ENCODE measurements around the gene DIAPH3. TPM values are rescaled to one million over a fixed set of nuclear protein-coding genes. Genes with fewer than 3 reads are reported as not detected.

Gene DIAPH3
- total RNA-seq, 2 donors from 2014 or later: 23.6 to 25.7 TPM

DNA sequence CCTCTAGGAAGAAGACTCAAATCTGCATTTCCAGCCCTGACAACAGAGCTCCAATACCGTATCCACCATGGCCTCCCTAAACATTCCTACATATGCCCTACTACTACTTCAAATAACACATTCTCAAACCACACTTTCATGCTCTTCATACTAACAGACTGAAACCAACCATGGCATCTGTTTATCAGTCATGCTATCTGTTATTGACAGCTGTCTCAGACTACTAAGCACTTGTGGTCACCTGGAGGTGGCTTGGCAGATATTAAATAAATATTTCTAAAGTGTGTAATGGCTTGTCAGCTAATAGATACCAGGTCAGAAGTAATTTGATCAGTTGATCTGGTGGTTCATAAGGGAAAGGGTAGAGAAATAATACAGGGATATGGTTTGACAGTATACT, 489.1 kb downstream of the DIAPH3 start:
- H3K27ac ChIP-seq (ENCODE audit: low read depth, low read length): no peak overlapping the region
- 86 to 100% methylated on average over 1 of the region's 1 CpG for WGBS, 2 experiments (ENCODE audit: insufficient coverage in 1 of 2, insufficient read length in 1 of 2)
- Mint-ChIP-seq H3K27me3 (ENCODE audit: insufficient read depth) (no peaks in the 10 kb centered on the region), H3K36me3 (ENCODE audit: low read depth) (no peaks in the 10 kb centered on the region), H3K4me3 (no peak overlapping the region), H3K9me3 (no peaks in the 10 kb centered on the region), H3K4me1 (peaks cover 21% of the 10 kb centered on the region), H3K27ac (no peak overlapping the region)
- peaks cover 6% of the 10 kb centered on the region for H3K36me3 ChIP-seq (ENCODE audit: control insufficient read depth, insufficient read depth, low read length)
- no peaks in the 10 kb centered on the region for H3K27me3 ChIP-seq (ENCODE audit: control insufficient read depth, insufficient read depth, low read length, poor library complexity, severe bottlenecking)
- TF ChIP-seq, protein P1, sequence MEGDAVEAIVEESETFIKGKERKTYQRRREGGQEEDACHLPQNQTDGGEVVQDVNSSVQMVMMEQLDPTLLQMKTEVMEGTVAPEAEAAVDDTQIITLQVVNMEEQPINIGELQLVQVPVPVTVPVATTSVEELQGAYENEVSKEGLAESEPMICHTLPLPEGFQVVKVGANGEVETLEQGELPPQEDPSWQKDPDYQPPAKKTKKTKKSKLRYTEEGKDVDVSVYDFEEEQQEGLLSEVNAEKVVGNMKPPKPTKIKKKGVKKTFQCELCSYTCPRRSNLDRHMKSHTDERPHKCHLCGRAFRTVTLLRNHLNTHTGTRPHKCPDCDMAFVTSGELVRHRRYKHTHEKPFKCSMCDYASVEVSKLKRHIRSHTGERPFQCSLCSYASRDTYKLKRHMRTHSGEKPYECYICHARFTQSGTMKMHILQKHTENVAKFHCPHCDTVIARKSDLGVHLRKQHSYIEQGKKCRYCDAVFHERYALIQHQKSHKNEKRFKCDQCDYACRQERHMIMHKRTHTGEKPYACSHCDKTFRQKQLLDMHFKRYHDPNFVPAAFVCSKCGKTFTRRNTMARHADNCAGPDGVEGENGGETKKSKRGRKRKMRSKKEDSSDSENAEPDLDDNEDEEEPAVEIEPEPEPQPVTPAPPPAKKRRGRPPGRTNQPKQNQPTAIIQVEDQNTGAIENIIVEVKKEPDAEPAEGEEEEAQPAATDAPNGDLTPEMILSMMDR (conservative IDR thresholded peaks at IDR 0.05): no peak
- no peak for DNase-seq
- no peak overlapping the region for H3K4me3 ChIP-seq (ENCODE audit: low read length)
- H3K9me3 ChIP-seq (ENCODE audit: control insufficient read depth, low read length): no peaks in the 10 kb centered on the region
- no peak overlapping the region for H3K9ac ChIP-seq (ENCODE audit: extremely low read depth, low read length, poor library complexity, severe bottlenecking)
- no peaks in the 10 kb centered on the region for H3K4me1 ChIP-seq (ENCODE audit: control insufficient read depth, insufficient read depth, low read length)

DNA sequence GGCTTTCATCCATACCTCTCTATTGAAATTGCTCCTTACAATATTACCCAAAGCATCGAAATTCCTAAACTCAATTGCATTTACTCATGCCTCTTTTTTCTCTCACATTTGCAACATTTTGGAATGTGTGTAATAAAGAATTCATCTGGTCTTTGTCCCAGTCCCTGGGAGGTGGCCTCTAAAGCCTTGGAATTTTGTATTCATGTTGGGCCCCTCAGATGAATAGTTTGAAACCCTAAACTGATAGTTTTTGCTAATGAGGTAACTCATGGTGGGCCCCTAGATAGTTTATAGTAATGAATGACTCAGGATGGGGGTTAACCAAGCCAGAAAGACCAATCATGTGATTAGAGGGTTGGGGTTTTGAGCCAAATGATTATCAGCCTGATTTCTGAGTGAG, 490.4 kb downstream of the DIAPH3 start:
- no peaks in the 10 kb centered on the region for H3K4me1 ChIP-seq (ENCODE audit: control insufficient read depth, insufficient read depth, low read length)
- H3K9me3 Mint-ChIP-seq: no peaks in the 10 kb centered on the region
- H3K4me3 ChIP-seq (ENCODE audit: low read length): no peak overlapping the region
- H3K36me3 ChIP-seq (ENCODE audit: control insufficient read depth, insufficient read depth, low read length): peaks cover 6% of the 10 kb centered on the region
- no peak overlapping the region for H3K27ac Mint-ChIP-seq
- DNase-seq: no peak
- no peaks in the 10 kb centered on the region for H3K27me3 ChIP-seq (ENCODE audit: control insufficient read depth, insufficient read depth, low read length, poor library complexity, severe bottlenecking)
- H3K27me3 Mint-ChIP-seq (ENCODE audit: insufficient read depth): no peaks in the 10 kb centered on the region
- TF ChIP-seq, protein P1 (conservative IDR thresholded peaks at IDR 0.05): no peak
- no peak overlapping the region for H3K27ac ChIP-seq (ENCODE audit: low read depth, low read length)
- WGBS, 2 experiments (ENCODE audit: insufficient coverage in 1 of 2, insufficient read length in 1 of 2): 100% methylated on average over 1 of the region's 1 CpG; no CpG with 5 or more reads in 1 of the 2 experiments
- no peak overlapping the region for H3K4me3 Mint-ChIP-seq
- peaks cover 16% of the 10 kb centered on the region for H3K4me1 Mint-ChIP-seq
- H3K9ac ChIP-seq (ENCODE audit: extremely low read depth, low read length, poor library complexity, severe bottlenecking): no peak overlapping the region
- no peaks in the 10 kb centered on the region for H3K9me3 ChIP-seq (ENCODE audit: control insufficient read depth, low read length)
- no peaks in the 10 kb centered on the region for H3K36me3 Mint-ChIP-seq (ENCODE audit: low read depth)

DNA sequence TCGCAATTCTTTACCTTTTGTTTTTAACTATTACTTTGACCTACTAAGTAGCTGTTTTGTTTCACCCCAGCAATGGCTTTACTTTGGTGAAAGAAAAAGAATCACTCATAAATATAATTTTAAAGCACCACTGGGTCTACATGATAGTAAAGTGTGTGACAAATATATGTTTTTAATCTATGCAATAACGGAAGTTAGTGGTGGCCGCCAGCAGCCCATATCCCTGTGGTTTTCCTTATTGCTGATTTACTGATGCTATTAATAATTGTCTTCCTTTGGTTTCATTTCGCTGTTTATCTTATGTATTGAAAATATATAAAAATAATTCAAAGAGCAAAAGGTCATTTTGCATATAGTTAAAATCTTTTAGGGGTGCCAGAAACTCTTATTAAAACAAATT, 491.3 kb downstream of the DIAPH3 start:
- TF ChIP-seq, protein P1 (conservative IDR thresholded peaks at IDR 0.05): no peak

More for the DNA sequence above, 491.3 kb downstream of the DIAPH3 start:
- WGBS, 2 experiments (ENCODE audit: insufficient coverage in 1 of 2, insufficient read length in 1 of 2): 94% methylated on average over 2 to 3 of the region's 4 CpGs
- H3K27ac Mint-ChIP-seq: no peak overlapping the region
- no peak for DNase-seq
- Histone ChIP-seq H3K9ac (ENCODE audit: extremely low read depth, low read length, poor library complexity, severe bottlenecking) (no peak overlapping the region), H3K36me3 (ENCODE audit: control insufficient read depth, insufficient read depth, low read length) (peaks cover 1% of the 10 kb centered on the region), H3K9me3 (ENCODE audit: control insufficient read depth, low read length) (no peaks in the 10 kb centered on the region), H3K27ac (ENCODE audit: low read depth, low read length) (no peak overlapping the region), H3K27me3 (ENCODE audit: control insufficient read depth, insufficient read depth, low read length, poor library complexity, severe bottlenecking) (no peaks in the 10 kb centered on the region), H3K4me3 (ENCODE audit: low read length) (no peak overlapping the region), H3K4me1 (ENCODE audit: control insufficient read depth, insufficient read depth, low read length) (no peaks in the 10 kb centered on the region)
- H3K4me3 Mint-ChIP-seq: no peak overlapping the region
- H3K27me3 Mint-ChIP-seq (ENCODE audit: insufficient read depth): no peaks in the 10 kb centered on the region
- H3K4me1 Mint-ChIP-seq: peaks cover 12% of the 10 kb centered on the region
- H3K36me3 Mint-ChIP-seq (ENCODE audit: low read depth): no peaks in the 10 kb centered on the region
- H3K9me3 Mint-ChIP-seq: no peaks in the 10 kb centered on the region

Measured in endodermal cell (in vitro differentiated cells).